Panc1 (cell line): ENCODE measurements around the gene CD163L1. TPM values are rescaled to one million over a fixed set of nuclear protein-coding genes. Genes with fewer than 3 reads are reported as not detected.

ENCODE experiments used
- ATAC-seq: fragments of 200-7000 bp; cut with Tn5 transposase; 2 replicates; pipeline ENCODE4 v1.9.1; 2020; ENCODE audit warnings: mild to moderate bottlenecking, moderate library complexity
- BruUV-seq: library from RNA; stranded (reverse); fragments of 400-500 nt; replicated peaks from 2 replicates; lab custom pipeline; 2021; lab: Mats Ljungman, UMichigan
- CTCF ChIA-PET: fragments of 300-600 bp; sonication (Branson Sonifier 250); formaldehyde crosslinking; loops from one replicate; lab custom pipeline; 2022; ENCODE audit warnings: antibody characterized with exemption; lab: Charles Lee
- POLR2A ChIA-PET: fragments of 300-600 bp; sonication (Branson Sonifier 250); formaldehyde crosslinking; loops from one replicate; lab custom pipeline; 2022; ENCODE audit warnings: antibody characterized with exemption; lab: Charles Lee
- DNase-seq: peaks from one replicate; pipeline ENCODE4 v3.0.0-alpha.2; 2010; ENCODE audit warnings: low read depth, low spot score
- H3K27ac ChIP-seq: 2 replicates; pipeline ENCODE4 v1.5.1; 2011; ENCODE audit warnings: mild to moderate bottlenecking, low read length, inconsistent platforms
- H3K27me3 ChIP-seq: fragments of 200-500 bp; sonication (Bioruptor generic); 2 replicates; pipeline ENCODE4 v1.6.0; 2014; ENCODE audit warnings: low read length, inconsistent platforms; ENCODE audit not compliant: control insufficient read depth, insufficient read depth
- H3K36me3 ChIP-seq: fragments of 200-500 bp; sonication (Bioruptor generic); 2 replicates; pipeline ENCODE4 v1.5.1; 2014; ENCODE audit warnings: inconsistent platforms, mild to moderate bottlenecking, low read length, moderate library complexity; ENCODE audit not compliant: control insufficient read depth, insufficient read depth
- H3K4me1 ChIP-seq: 2 replicates; pipeline ENCODE4 v1.5.1; 2011; ENCODE audit warnings: inconsistent platforms, mild to moderate bottlenecking, low read length, moderate library complexity; ENCODE audit not compliant: control insufficient read depth, insufficient read depth
- H3K4me3 ChIP-seq, 2 experiments: 2 replicates each; pipeline ENCODE4 v1.5.1; 2011 to 2012; ENCODE audit warnings: low read depth in 2 of 2, low read length in 2 of 2, mild to moderate bottlenecking in 2 of 2, inconsistent platforms in 1 of 2, moderate library complexity in 1 of 2
- H3K9me3 ChIP-seq: fragments of 200-500 bp; sonication (Bioruptor generic); 2 replicates; pipeline ENCODE4 v1.5.1; 2014; ENCODE audit warnings: low read depth, mild to moderate bottlenecking, inconsistent platforms, low read length, moderate library complexity; ENCODE audit not compliant: control insufficient read depth, insufficient read depth
- POLR2AphosphoS5 ChIP-seq: IDR thresholded peaks from 2 replicates; pipeline ENCODE4 v1.6.1; 2012; ENCODE audit warnings: mild to moderate bottlenecking, low read depth, low read length, moderate library complexity
- SIN3A ChIP-seq: IDR thresholded peaks from 2 replicates; pipeline ENCODE4 v1.6.1; 2012; ENCODE audit warnings: low read depth, mild to moderate bottlenecking, low read length, moderate library complexity, borderline replicate concordance; ENCODE audit not compliant: insufficient read depth
- TCF7L2 ChIP-seq: IDR thresholded peaks from 2 replicates; pipeline ENCODE4 v1.6.1; 2011; ENCODE audit warnings: mild to moderate bottlenecking, low read depth, low read length, inconsistent platforms
- in situ Hi-C: cut with HindIII; loops from 2 replicates; pipeline ENCODE4 v1.10.0; 2016; ENCODE audit warnings: low sequenced_read_pairs, low pct_unique_long_range_greater_than_20kb
- intact Hi-C: fragments of 100-400 bp; cut with micrococcal nuclease; formaldehyde crosslinking; loops from one replicate; pipeline ENCODE4 v1.10.0; 2022; ENCODE audit not compliant: unreplicated experiment
- total RNA-seq: library from RNA; stranded (reverse); gene quantifications from one replicate; pipeline ENCODE4 v1.2.1, GENCODE V29; 2021; ENCODE audit not compliant: unreplicated experiment
- TF ChIP-seq, protein P1 (sequence below), 2 experiments: IDR thresholded peaks; 2 replicates each; pipeline ENCODE4 v1.6.1; 2011 to 2012; ENCODE audit warnings: low read depth in 2 of 2, control low read depth in 1 of 2, low read length in 1 of 2, mild to moderate bottlenecking in 1 of 2, moderate library complexity in 1 of 2; ENCODE audit not compliant: insufficient read depth in 1 of 2
- TF ChIP-seq, protein P2 (sequence below): fragments of 450-650 bp; IDR thresholded peaks from 2 replicates; pipeline ENCODE4 v1.5.1; 2017; ENCODE audit warnings: mild to moderate bottlenecking

Gene CD163L1
- total RNA-seq, 1 experiment from 2014 or later = not detected

DNA sequence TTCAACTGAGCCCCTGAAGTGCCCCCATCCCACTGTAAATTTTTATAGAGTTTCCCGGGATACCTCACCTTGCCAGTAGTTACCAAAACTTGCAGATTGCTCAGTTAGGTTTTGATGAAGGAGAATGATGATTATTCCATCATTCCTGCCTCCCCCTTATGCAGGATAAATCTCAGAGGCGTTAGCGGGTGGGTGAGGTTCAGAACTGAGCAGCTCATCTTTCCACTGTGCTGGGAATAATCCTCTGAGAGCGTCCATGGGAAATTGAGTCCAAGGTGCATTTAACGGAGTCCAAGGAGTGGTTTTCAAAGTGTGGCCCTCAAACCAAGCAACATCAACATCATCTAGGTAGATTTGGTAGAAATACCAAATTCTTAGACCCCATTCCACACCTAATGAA is 121.4 kb downstream of the CD163L1 start:
- Histone ChIP-seq H3K36me3 (no peaks in the 10 kb centered on the region), H3K4me1 (no peaks in the 10 kb centered on the region), H3K27me3 (0 out of 2 replicates have a peak, but pooled peaks cover 2% of the 10 kb centered on the region), H3K9me3 (no peaks in the 10 kb centered on the region), H3K4me3 (no peak overlapping the region), H3K27ac (no peak overlapping the region)
- intact Hi-C loops (no loop called here), in situ Hi-C loops (no loop called here)
- ChIA-PET POLR2A (no interaction called here), CTCF (no interaction called here)
- BruUV-seq = no TSS peak
- TF ChIP-seq TCF7L2 = no peak
- TF ChIP-seq, protein P1, sequence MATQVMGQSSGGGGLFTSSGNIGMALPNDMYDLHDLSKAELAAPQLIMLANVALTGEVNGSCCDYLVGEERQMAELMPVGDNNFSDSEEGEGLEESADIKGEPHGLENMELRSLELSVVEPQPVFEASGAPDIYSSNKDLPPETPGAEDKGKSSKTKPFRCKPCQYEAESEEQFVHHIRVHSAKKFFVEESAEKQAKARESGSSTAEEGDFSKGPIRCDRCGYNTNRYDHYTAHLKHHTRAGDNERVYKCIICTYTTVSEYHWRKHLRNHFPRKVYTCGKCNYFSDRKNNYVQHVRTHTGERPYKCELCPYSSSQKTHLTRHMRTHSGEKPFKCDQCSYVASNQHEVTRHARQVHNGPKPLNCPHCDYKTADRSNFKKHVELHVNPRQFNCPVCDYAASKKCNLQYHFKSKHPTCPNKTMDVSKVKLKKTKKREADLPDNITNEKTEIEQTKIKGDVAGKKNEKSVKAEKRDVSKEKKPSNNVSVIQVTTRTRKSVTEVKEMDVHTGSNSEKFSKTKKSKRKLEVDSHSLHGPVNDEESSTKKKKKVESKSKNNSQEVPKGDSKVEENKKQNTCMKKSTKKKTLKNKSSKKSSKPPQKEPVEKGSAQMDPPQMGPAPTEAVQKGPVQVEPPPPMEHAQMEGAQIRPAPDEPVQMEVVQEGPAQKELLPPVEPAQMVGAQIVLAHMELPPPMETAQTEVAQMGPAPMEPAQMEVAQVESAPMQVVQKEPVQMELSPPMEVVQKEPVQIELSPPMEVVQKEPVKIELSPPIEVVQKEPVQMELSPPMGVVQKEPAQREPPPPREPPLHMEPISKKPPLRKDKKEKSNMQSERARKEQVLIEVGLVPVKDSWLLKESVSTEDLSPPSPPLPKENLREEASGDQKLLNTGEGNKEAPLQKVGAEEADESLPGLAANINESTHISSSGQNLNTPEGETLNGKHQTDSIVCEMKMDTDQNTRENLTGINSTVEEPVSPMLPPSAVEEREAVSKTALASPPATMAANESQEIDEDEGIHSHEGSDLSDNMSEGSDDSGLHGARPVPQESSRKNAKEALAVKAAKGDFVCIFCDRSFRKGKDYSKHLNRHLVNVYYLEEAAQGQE (IDR thresholded peaks at IDR 0.05; ENCODE audit: insufficient read depth in 1 of 2, low read depth in 2 of 2, low read length in 1 of 2) = no peak
- TF ChIP-seq SIN3A = no peak
- no peak for TF ChIP-seq POLR2AphosphoS5
- TF ChIP-seq, protein P2, sequence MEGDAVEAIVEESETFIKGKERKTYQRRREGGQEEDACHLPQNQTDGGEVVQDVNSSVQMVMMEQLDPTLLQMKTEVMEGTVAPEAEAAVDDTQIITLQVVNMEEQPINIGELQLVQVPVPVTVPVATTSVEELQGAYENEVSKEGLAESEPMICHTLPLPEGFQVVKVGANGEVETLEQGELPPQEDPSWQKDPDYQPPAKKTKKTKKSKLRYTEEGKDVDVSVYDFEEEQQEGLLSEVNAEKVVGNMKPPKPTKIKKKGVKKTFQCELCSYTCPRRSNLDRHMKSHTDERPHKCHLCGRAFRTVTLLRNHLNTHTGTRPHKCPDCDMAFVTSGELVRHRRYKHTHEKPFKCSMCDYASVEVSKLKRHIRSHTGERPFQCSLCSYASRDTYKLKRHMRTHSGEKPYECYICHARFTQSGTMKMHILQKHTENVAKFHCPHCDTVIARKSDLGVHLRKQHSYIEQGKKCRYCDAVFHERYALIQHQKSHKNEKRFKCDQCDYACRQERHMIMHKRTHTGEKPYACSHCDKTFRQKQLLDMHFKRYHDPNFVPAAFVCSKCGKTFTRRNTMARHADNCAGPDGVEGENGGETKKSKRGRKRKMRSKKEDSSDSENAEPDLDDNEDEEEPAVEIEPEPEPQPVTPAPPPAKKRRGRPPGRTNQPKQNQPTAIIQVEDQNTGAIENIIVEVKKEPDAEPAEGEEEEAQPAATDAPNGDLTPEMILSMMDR = no peak
- no peak for ATAC-seq
- DNase-seq = no peak

- Histone ChIP-seq H3K27me3 (no peaks in the 10 kb centered on the region), H3K9me3 (no peaks in the 10 kb centered on the region), H3K4me3 (no peak overlapping the region), H3K27ac (no peak overlapping the region), H3K36me3 (no peaks in the 10 kb centered on the region), H3K4me1 (no peaks in the 10 kb centered on the region)
- TF ChIP-seq, protein P2 = no peak
- CTCF ChIA-PET = no interaction called here
- BruUV-seq = no TSS peak
- ATAC-seq (no peak), DNase-seq (no peak)
- POLR2A ChIA-PET = no interaction called here
- intact Hi-C loops (no loop called here), in situ Hi-C loops (no loop called here)
Observed at GRCh38 chr12:7321624-7322023, 122.3 kb downstream of the CD163L1 start.

- no peak for TF ChIP-seq TCF7L2
- no peak for TF ChIP-seq SIN3A
- TF ChIP-seq, protein P2 = no peak
- TF ChIP-seq, protein P1 (IDR thresholded peaks at IDR 0.05; ENCODE audit: insufficient read depth in 1 of 2, low read depth in 2 of 2, low read length in 1 of 2) = no peak
- TF ChIP-seq POLR2AphosphoS5 = no peak
- CTCF ChIA-PET = no interaction called here
- no TSS peak for BruUV-seq
- Histone ChIP-seq H3K27me3 (no peaks in the 10 kb centered on the region), H3K27ac (no peak overlapping the region), H3K9me3 (no peaks in the 10 kb centered on the region), H3K4me3 (no peak overlapping the region), H3K36me3 (no peaks in the 10 kb centered on the region), H3K4me1 (no peaks in the 10 kb centered on the region)
- POLR2A ChIA-PET = no interaction called here
- ATAC-seq = no peak
- intact Hi-C loops = no loop called here
- DNase-seq = no peak
- in situ Hi-C loops = no loop called here
Observed at GRCh38 chr12:7319930-7320329, 124.0 kb downstream of the CD163L1 start.
